ENCODE results near the gene ATAD3B.

ATAD3B gene

DNA sequence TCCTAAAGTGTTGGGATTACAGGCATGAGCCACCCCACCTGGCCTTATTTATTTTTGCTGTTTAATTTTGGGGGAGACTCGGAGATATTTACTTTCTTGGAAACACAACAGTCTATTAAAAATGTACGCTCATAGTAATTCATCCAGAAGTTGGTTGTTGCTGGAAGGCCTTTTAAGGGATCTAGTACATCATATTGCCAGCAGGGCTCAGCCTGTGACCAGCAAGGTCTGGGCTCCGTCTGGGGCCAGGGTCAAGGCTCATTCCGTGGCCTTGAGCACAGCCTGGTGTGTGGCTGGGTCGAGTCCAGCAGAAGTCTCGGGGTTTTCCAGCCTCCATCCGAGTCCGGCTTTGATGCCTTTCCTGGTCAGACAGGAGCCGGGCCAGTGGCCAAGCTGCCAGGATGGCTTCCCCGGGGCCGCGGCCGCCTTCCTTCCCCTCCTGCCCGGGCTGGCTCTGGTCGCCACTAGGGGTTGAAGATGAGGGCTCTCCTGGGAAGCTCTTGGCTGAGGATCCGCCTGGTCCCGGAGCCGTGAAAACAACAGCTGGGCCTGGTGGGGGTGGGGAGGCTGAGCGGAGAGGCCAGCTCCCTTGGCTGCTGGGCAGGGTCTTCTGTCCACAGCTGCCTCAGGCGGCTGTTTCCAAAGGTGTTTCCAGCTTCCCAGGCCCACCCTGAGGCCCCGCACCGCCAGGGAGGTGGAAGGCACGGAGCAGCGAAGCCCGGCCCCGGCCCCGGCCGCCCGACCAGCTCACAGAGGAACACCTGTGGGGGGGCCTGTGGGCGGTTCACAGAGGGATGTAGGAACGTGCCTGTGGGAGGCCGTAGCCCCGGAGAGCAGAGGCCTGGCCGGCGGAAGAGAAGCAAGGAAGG, 41.2 kb upstream of the ATAD3B start:
- H3K27me3 ChIP-seq (ENCODE audit: control insufficient read depth, insufficient read depth, low read length): no peaks in the 10 kb centered on the region
- no peaks in the 10 kb centered on the region for H3K4me1 ChIP-seq
- TF ChIP-seq, protein P1, sequence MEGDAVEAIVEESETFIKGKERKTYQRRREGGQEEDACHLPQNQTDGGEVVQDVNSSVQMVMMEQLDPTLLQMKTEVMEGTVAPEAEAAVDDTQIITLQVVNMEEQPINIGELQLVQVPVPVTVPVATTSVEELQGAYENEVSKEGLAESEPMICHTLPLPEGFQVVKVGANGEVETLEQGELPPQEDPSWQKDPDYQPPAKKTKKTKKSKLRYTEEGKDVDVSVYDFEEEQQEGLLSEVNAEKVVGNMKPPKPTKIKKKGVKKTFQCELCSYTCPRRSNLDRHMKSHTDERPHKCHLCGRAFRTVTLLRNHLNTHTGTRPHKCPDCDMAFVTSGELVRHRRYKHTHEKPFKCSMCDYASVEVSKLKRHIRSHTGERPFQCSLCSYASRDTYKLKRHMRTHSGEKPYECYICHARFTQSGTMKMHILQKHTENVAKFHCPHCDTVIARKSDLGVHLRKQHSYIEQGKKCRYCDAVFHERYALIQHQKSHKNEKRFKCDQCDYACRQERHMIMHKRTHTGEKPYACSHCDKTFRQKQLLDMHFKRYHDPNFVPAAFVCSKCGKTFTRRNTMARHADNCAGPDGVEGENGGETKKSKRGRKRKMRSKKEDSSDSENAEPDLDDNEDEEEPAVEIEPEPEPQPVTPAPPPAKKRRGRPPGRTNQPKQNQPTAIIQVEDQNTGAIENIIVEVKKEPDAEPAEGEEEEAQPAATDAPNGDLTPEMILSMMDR (IDR thresholded peaks at IDR 0.05): no peak
- no peak overlapping the region for H2AFZ ChIP-seq
- H3K36me3 ChIP-seq (ENCODE audit: control insufficient read depth, insufficient read depth, low read length): no peaks in the 10 kb centered on the region
- no peaks in the 10 kb centered on the region for H3K9me3 ChIP-seq (ENCODE audit: control insufficient read depth, low read length)
- H3K4me2 ChIP-seq (ENCODE audit: low read length): no peak overlapping the region
- H3K4me3 ChIP-seq (ENCODE audit: low read depth, low read length): no peak overlapping the region
- no peaks in the 10 kb centered on the region for H3K79me2 ChIP-seq
- H3K27ac ChIP-seq: peak overlapping the region; percentile 56
- H3K9ac ChIP-seq: no peak overlapping the region

DNA sequence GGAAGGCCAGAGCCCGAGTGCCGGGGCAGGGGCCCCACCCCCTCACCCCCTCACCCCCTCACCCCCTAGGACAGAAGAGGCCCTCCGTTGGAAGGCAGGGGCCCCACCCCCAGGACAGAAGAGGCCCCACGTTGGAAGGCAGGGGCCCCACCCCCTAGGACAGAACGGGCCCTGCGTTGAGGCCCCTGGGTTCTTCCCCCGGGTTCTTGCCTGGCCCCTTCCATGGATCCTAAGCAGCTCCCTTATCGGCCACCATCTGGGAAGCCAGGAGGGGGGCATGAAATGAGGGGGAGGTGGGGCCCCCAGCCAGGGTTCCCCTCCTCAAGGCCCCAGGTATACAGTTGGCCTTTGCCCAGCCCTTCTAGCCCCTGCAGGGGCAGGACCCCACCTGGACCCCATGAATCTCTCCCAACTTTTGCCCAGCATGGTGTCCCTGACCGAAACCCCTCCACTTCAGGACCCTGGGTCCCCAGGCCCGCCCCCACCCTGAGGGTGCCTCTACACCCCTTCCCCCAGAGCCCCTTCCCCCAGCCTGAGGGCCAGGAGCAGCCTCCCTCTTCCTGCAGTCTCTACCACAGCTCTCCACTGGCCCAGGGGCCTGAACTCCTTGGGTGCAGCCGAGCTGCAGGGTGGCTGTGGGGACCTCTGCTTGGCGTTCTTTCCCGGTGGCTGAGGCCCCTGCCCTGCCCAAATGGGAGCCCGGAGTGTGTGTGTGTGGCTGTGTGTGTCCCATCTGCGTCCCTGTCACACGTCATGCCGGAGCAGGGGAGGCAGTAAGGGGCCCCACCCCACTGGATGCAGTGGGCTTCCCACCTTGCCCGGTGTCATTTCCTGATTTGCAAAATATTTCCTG, 40.3 kb upstream of the ATAD3B start:
- H3K4me2 ChIP-seq (ENCODE audit: low read length): no peak overlapping the region
- no peak overlapping the region for H3K9ac ChIP-seq
- H3K79me2 ChIP-seq: no peaks in the 10 kb centered on the region
- H3K9me3 ChIP-seq (ENCODE audit: control insufficient read depth, low read length): no peaks in the 10 kb centered on the region
- H3K27me3 ChIP-seq (ENCODE audit: control insufficient read depth, insufficient read depth, low read length): no peaks in the 10 kb centered on the region
- TF ChIP-seq, protein P1 (IDR thresholded peaks at IDR 0.05): no peak
- H3K36me3 ChIP-seq (ENCODE audit: control insufficient read depth, insufficient read depth, low read length): no peaks in the 10 kb centered on the region
- H2AFZ ChIP-seq: no peak overlapping the region
- H3K4me1 ChIP-seq: no peaks in the 10 kb centered on the region
- peak overlapping the region; percentile 62 for H3K27ac ChIP-seq
- H3K4me3 ChIP-seq (ENCODE audit: low read depth, low read length): no peak overlapping the region

DNA sequence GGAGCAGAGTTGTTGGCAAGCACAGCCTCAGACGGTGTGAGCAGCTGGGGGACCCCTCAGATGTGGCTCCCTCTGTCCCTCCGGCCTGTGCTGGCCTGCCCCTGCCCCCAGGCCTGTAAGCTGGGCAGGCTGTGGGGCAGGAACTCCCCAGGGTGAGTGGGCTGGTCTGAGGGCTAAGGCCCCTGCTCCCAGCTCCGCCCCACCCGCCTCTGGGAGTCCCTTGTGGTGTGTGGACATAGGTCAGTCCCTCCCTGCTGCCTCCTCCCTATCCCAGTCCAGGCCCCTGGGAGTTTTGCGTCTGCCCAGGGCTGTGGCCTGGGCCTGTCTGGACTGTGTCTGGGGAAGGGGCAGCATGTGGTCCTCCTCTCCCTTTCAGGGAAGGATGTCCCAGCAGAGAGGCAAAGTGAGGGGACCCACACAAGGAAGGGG, 39.7 kb upstream of the ATAD3B start:
- H3K4me2 ChIP-seq (ENCODE audit: low read length): no peak overlapping the region
- no peak overlapping the region for H2AFZ ChIP-seq
- H3K36me3 ChIP-seq (ENCODE audit: control insufficient read depth, insufficient read depth, low read length): no peaks in the 10 kb centered on the region
- H3K79me2 ChIP-seq: no peaks in the 10 kb centered on the region
- H3K9me3 ChIP-seq (ENCODE audit: control insufficient read depth, low read length): no peaks in the 10 kb centered on the region
- TF ChIP-seq, protein P1 (IDR thresholded peaks at IDR 0.05): no peak
- H3K4me1 ChIP-seq: no peaks in the 10 kb centered on the region
- H3K4me3 ChIP-seq (ENCODE audit: low read depth, low read length): no peak overlapping the region
- H3K9ac ChIP-seq: no peak overlapping the region
- H3K27me3 ChIP-seq (ENCODE audit: control insufficient read depth, insufficient read depth, low read length): no peaks in the 10 kb centered on the region
- peak overlapping the region; percentile 62 for H3K27ac ChIP-seq

DNA sequence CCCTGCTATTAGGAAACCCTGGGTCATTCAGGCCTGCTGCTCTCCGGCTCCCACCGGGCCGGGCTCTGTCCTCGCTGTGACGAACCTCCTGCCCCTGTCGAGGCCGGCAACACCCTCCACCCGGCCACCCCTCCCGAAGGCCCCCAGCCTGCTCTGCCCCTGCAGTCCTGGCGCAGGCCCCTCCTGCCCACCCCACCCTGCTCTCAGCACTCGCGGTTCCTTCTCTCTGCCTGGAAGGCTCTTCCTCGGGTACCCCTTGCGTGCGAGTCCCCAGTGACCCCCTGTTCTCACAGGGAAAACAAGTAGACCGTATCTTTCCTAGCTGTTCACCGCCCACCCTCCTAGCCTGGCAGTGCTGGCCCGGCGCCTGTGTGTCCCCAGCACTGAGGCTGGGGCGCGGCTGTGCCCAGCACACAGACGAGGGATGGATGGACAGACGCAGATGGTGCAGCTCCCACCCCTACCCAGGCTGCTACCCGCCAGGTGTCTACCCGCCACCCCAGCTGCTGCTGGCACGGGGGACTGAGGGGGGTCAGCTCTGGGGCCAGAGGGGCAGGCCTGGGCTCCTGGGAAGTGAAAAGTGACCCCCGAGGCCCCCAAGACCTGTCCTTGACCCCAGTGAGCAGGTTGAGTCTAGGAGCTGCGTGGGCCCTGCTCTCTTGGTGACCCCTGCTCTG, 39.2 kb upstream of the ATAD3B start:
- Histone ChIP-seq H3K4me2 (ENCODE audit: low read length) (no peak overlapping the region), H3K9me3 (ENCODE audit: control insufficient read depth, low read length) (no peaks in the 10 kb centered on the region), H3K36me3 (ENCODE audit: control insufficient read depth, insufficient read depth, low read length) (no peaks in the 10 kb centered on the region), H3K4me1 (no peaks in the 10 kb centered on the region), H3K27me3 (ENCODE audit: control insufficient read depth, insufficient read depth, low read length) (no peaks in the 10 kb centered on the region), H3K9ac (no peak overlapping the region), H3K79me2 (no peaks in the 10 kb centered on the region), H2AFZ (no peak overlapping the region), H3K27ac (peak overlapping the region; percentile 62), H3K4me3 (ENCODE audit: low read depth, low read length) (no peak overlapping the region)
- TF ChIP-seq, protein P1 (IDR thresholded peaks at IDR 0.05): no peak

Data from parathyroid adenoma (tissue), 2 donors.